IMR-90 (cell line): ENCODE data around the gene STX16. TPM values are rescaled to one million over a fixed set of nuclear protein-coding genes. Genes with fewer than 3 reads are reported as not detected.

Experiments
- ATAC-seq: fragments of 200-7000 bp; cut with Tn5 transposase; 2 replicates; pipeline ENCODE4 v1.9.1; 2020; ENCODE audit warnings: low read depth, mild to moderate bottlenecking, moderate library complexity
- BruUV-seq: library from RNA; stranded (reverse); fragments of 400-500 nt; replicated peaks from 2 replicates; lab custom pipeline; 2021; lab: Mats Ljungman, UMichigan
- CTCF ChIA-PET: fragments of 300-600 bp; formaldehyde crosslinking; extraction: SDS; loops from one replicate; lab custom pipeline; 2021; ENCODE audit warnings: antibody characterized with exemption; lab: Yijun Ruan, JAX
- POLR2A ChIA-PET: fragments of 300-600 bp; sonication (Branson Sonifier 250); formaldehyde crosslinking; loops from one replicate; lab custom pipeline; 2022; ENCODE audit warnings: antibody characterized with exemption; ENCODE audit not compliant: unreplicated experiment; lab: Charles Lee
- DNase-seq: peaks from one replicate; pipeline ENCODE4 v3.0.0; 2013
- H2AFZ ChIP-seq: replicated peaks from 2 replicates; pipeline ENCODE3; 2013; ENCODE audit warnings: low read length, mild to moderate bottlenecking; ENCODE audit not compliant: poor library complexity
- H2AK5ac ChIP-seq: 2 replicates; pipeline ENCODE4 v1.6.1; 2013; ENCODE audit warnings: low read depth, low read length, inconsistent platforms
- H2AK9ac ChIP-seq: replicated peaks from 2 replicates; pipeline ENCODE3; 2013; ENCODE audit warnings: mild to moderate bottlenecking, low read depth, low read length, moderate library complexity; ENCODE audit not compliant: poor library complexity
- H2BK120ac ChIP-seq: 2 replicates; pipeline ENCODE4 v1.6.1; 2013; ENCODE audit warnings: low read depth, low read length, inconsistent platforms
- H2BK15ac ChIP-seq: 3 replicates; pipeline ENCODE4 v1.6.1; 2013; ENCODE audit warnings: low read depth, low read length, inconsistent platforms
- H2BK20ac ChIP-seq: 2 replicates; pipeline ENCODE4 v1.6.1; 2013; ENCODE audit warnings: low read depth, mild to moderate bottlenecking, inconsistent platforms, low read length, moderate library complexity
- H2BK5ac ChIP-seq: 2 replicates; pipeline ENCODE4 v1.6.1; 2013; ENCODE audit warnings: mild to moderate bottlenecking, low read depth, low read length, inconsistent platforms; ENCODE audit not compliant: poor library complexity, severe bottlenecking
- H3K14ac ChIP-seq: replicated peaks from 2 replicates; pipeline ENCODE4 v1.6.1; 2013; ENCODE audit warnings: low read depth, low read length, inconsistent platforms
- H3K18ac ChIP-seq: 2 replicates; pipeline ENCODE4 v1.6.1; 2013; ENCODE audit warnings: low read depth, low read length, control low read depth
- H3K23ac ChIP-seq: 2 replicates; pipeline ENCODE4 v1.6.1; 2013; ENCODE audit warnings: low read depth, low read length, inconsistent platforms
- H3K27ac ChIP-seq: 2 replicates; pipeline ENCODE4 v1.5.1; 2013; ENCODE audit warnings: mild to moderate bottlenecking, control low read depth, low read length; ENCODE audit not compliant: insufficient read depth
- H3K27me3 ChIP-seq: 2 replicates; pipeline ENCODE4 v1.6.1; 2013; ENCODE audit warnings: low read length; ENCODE audit not compliant: control insufficient read depth, insufficient read depth
- H3K36me3 ChIP-seq: 2 replicates; pipeline ENCODE4 v1.6.1; 2013; ENCODE audit warnings: low read length, mixed read lengths; ENCODE audit not compliant: control insufficient read depth, insufficient read depth
- H3K4ac ChIP-seq: 2 replicates; pipeline ENCODE4 v1.6.1; 2013; ENCODE audit warnings: low read depth, low read length, inconsistent platforms
- H3K4me1 ChIP-seq: 2 replicates; pipeline ENCODE4 v1.6.1; 2013; ENCODE audit warnings: low read length, mixed read lengths; ENCODE audit not compliant: control insufficient read depth, insufficient read depth
- H3K4me2 ChIP-seq: 2 replicates; pipeline ENCODE4 v1.6.1; 2013; ENCODE audit warnings: low read depth, mild to moderate bottlenecking, control low read depth, low read length, moderate library complexity
- H3K4me3 ChIP-seq: 2 replicates; pipeline ENCODE4 v1.5.1; 2013; ENCODE audit warnings: low read depth, mild to moderate bottlenecking, control low read depth, low read length, moderate library complexity; ENCODE audit not compliant: insufficient read depth
- H3K56ac ChIP-seq: 2 replicates; pipeline ENCODE4 v1.6.1; 2013; ENCODE audit warnings: low read length, inconsistent platforms; ENCODE audit not compliant: insufficient read depth; ENCODE audit errors: extremely low read depth
- H3K79me1 ChIP-seq, 2 experiments: 2 replicates each; pipeline ENCODE4 v1.6.1; 2013; ENCODE audit warnings: low read length in 2 of 2, inconsistent platforms in 1 of 2, low read depth in 1 of 2
- H3K9ac ChIP-seq: 2 replicates; pipeline ENCODE4 v1.6.1; 2013; ENCODE audit warnings: low read depth, low read length, control low read depth
- H3K9me1 ChIP-seq: 2 replicates; pipeline ENCODE4 v1.6.1; 2013; ENCODE audit warnings: low read length, inconsistent platforms; ENCODE audit not compliant: insufficient read depth
- H3K9me3 ChIP-seq: 2 replicates; pipeline ENCODE4 v1.6.1; 2013; ENCODE audit warnings: low read length; ENCODE audit not compliant: control insufficient read depth, insufficient read depth
- H4K20me1 ChIP-seq: 2 replicates; pipeline ENCODE4 v1.6.1; 2013; ENCODE audit warnings: low read length, inconsistent platforms; ENCODE audit not compliant: insufficient read depth
- H4K5ac ChIP-seq: 2 replicates; pipeline ENCODE4 v1.6.1; 2013; ENCODE audit warnings: mild to moderate bottlenecking, low read depth, low read length, control low read depth
- H4K8ac ChIP-seq, 2 experiments: 2 replicates each; pipeline ENCODE4 v1.6.1; 2013; ENCODE audit warnings: low read depth in 2 of 2, low read length in 2 of 2, control low read depth in 1 of 2, inconsistent platforms in 1 of 2
- H4K91ac ChIP-seq: 2 replicates; pipeline ENCODE4 v1.6.1; 2013; ENCODE audit warnings: low read depth, low read length, inconsistent platforms; ENCODE audit not compliant: insufficient read depth
- BHLHE40 ChIP-seq: fragments of 150-350 bp; IDR thresholded peaks from 2 replicates; pipeline ENCODE4 v1.6.1; 2016; ENCODE audit warnings: mild to moderate bottlenecking, low read depth, low read length
- CEBPB ChIP-seq: IDR thresholded peaks from 2 replicates; pipeline ENCODE4 v1.6.1; 2012; ENCODE audit warnings: low read depth, low read length, improper control_type of control experiment
- CHD1 ChIP-seq: IDR thresholded peaks from 2 replicates; pipeline ENCODE4 v1.6.1; 2012; ENCODE audit warnings: low read depth, low read length, improper control_type of control experiment
- CTCF ChIP-seq: conservative IDR thresholded peaks from 2 replicates; pipeline ENCODE4 v1.5.1; 2012; ENCODE audit warnings: mild to moderate bottlenecking, low read depth, low read length, improper control_type of control experiment
- ELK1 ChIP-seq: fragments of 150-350 bp; IDR thresholded peaks from 2 replicates; pipeline ENCODE4 v1.6.1; 2016; ENCODE audit warnings: low read depth, mild to moderate bottlenecking, low read length, moderate library complexity, borderline replicate concordance
- FOS ChIP-seq: fragments of 150-350 bp; IDR thresholded peaks from 2 replicates; pipeline ENCODE4 v1.6.1; 2016; ENCODE audit warnings: low read depth, low read length
- MAFK ChIP-seq: IDR thresholded peaks from 2 replicates; pipeline ENCODE4 v1.6.1; 2012; ENCODE audit warnings: low read depth, low read length, improper control_type of control experiment
- MAZ ChIP-seq: IDR thresholded peaks from 2 replicates; pipeline ENCODE4 v1.6.1; 2012; ENCODE audit warnings: low read depth, mild to moderate bottlenecking, low read length, improper control_type of control experiment, moderate library complexity, borderline replicate concordance
- MXI1 ChIP-seq: IDR thresholded peaks from 2 replicates; pipeline ENCODE4 v1.6.1; 2012; ENCODE audit warnings: low read depth, mild to moderate bottlenecking, low read length, moderate library complexity, borderline replicate concordance
- NFE2L2 ChIP-seq: fragments of 150-350 bp; IDR thresholded peaks from 2 replicates; pipeline ENCODE4 v1.6.1; 2016; ENCODE audit warnings: low read depth, mild to moderate bottlenecking, low read length
- POLR2A ChIP-seq: IDR thresholded peaks from 2 replicates; pipeline ENCODE4 v1.6.1; 2012; ENCODE audit warnings: mild to moderate bottlenecking, low read depth, low read length
- RAD21 ChIP-seq: IDR thresholded peaks from 2 replicates; pipeline ENCODE4 v1.6.1; 2012; ENCODE audit warnings: low read length, improper control_type of control experiment
- RCOR1 ChIP-seq: IDR thresholded peaks from 2 replicates; pipeline ENCODE4 v1.6.1; 2012; ENCODE audit warnings: mild to moderate bottlenecking, low read length, improper control_type of control experiment; ENCODE audit not compliant: insufficient replicate concordance
- RFX5 ChIP-seq: IDR thresholded peaks from 2 replicates; pipeline ENCODE4 v1.8.0; 2012; ENCODE audit warnings: low read depth, mild to moderate bottlenecking, low read length, moderate library complexity
- SMC3 ChIP-seq: fragments of 150-350 bp; IDR thresholded peaks from 2 replicates; pipeline ENCODE4 v1.6.1; 2016; ENCODE audit warnings: low read depth, mild to moderate bottlenecking, antibody characterized with exemption, low read length, moderate library complexity
- USF2 ChIP-seq: fragments of 150-350 bp; IDR thresholded peaks from 2 replicates; pipeline ENCODE4 v1.6.1; 2017; ENCODE audit warnings: mild to moderate bottlenecking, antibody characterized with exemption, low read length, low read depth
- WGBS, 2 experiments: methylation state at CpG; one replicate each; pipeline versions ENCODE4 v1.1.5 to v1.1.7; 2013; ENCODE audit warnings: missing lambda C conversion rate in 2 of 2; ENCODE audit not compliant: insufficient read length in 1 of 2; ENCODE audit errors: extremely low coverage in 2 of 2; 5-methylcytosine and 5-hydroxymethylcytosine counted together
- dilution Hi-C: fragments of 300-500 bp; cut with HindIII; formaldehyde crosslinking; loops from one replicate; pipeline ENCODE4 v1.14.3; 2018; ENCODE audit warnings: low sequenced_read_pairs; ENCODE audit not compliant: unreplicated experiment
- in situ Hi-C: fragments of 300-500 bp; cut with MboI; formaldehyde crosslinking; loops from 3 replicates; pipeline ENCODE4 v1.14.3; 2019; ENCODE audit warnings: low sequenced_read_pairs, inconsistent platforms, mixed read lengths
- intact Hi-C: fragments of 100-400 bp; cut with micrococcal nuclease; formaldehyde crosslinking; loops from 2 replicates; pipeline ENCODE4 v1.10.0; 2022
- polyA plus RNA-seq, 3 experiments: library from polyadenylated mRNA; depleted of rRNA; stranded (reverse); fragments of >200 nt; gene quantifications; 2 replicates each; pipeline ENCODE4 v1.2.3, GENCODE V29; 2012; ENCODE audit warnings: low replicate concordance in 1 of 3
- total RNA-seq: library from RNA; depleted of rRNA; stranded (reverse); fragments of >200 nt; gene quantifications from 2 replicates; pipeline ENCODE4 v1.2.3, GENCODE V29; 2012

The STX16 gene
- total and polyA plus RNA-seq, 2 of the 4 experiments (the other 2 are of a cell fraction) = 26.9 to 58.2 TPM

DNA sequence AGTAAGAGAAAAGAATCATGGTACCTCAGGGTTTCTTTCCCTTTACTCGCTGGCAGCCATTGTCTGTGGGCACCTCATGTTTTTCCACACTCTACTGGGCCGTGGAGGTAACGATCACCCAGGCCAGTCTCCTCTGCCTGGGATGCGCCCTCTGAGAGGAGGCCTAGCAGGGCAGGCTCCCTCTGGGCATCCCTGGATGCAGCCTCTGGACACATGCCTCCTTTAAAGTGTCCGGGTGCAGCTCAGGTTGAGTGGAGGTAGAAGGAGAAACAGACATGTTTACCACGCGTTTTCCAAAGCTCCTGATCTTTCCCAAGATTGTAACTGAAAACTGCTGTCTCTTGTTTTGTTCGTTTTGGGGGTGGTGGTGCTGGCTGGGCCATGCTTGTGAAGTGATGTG, 27.7 kb downstream of the STX16 start:
- no peak overlapping the region for H3K9ac ChIP-seq
- TF ChIP-seq CEBPB (no peak), POLR2A (no peak), MAFK (no peak), RCOR1 (no peak), FOS (no peak), SMC3 (no peak), RFX5 (no peak), MAZ (no peak), RAD21 (no peak), CHD1 (no peak), MXI1 (no peak), NFE2L2 (no peak), ELK1 (no peak), BHLHE40 (no peak), USF2 (no peak), CTCF (no peak)
- H3K27ac ChIP-seq = no peak overlapping the region
- no peak for DNase-seq
- no peak overlapping the region for H4K5ac ChIP-seq
- no peak overlapping the region for H3K18ac ChIP-seq
- H4K8ac ChIP-seq = no peak overlapping the region
- no peak overlapping the region for H2BK20ac ChIP-seq
- no peak overlapping the region for H3K56ac ChIP-seq
- no peak overlapping the region for H3K4me3 ChIP-seq
- H3K4me2 ChIP-seq = no peak overlapping the region
- in situ Hi-C loops = no loop called here
- no peak overlapping the region for H2AK9ac ChIP-seq
- H4K20me1 ChIP-seq = no peaks in the 10 kb centered on the region; the same call in 1 of the 2 replicates
- peaks cover 2% of the 10 kb centered on the region; the same call in 1 of the 2 replicates for H3K4me1 ChIP-seq
- no peak overlapping the region for H4K91ac ChIP-seq
- H3K4ac ChIP-seq = no peak overlapping the region
- no peaks in the 10 kb centered on the region for H3K27me3 ChIP-seq
- H2AK5ac ChIP-seq = no peak overlapping the region
- no peak overlapping the region for H2BK120ac ChIP-seq
- H2BK5ac ChIP-seq = no peak overlapping the region
- dilution Hi-C loops = no loop called here
- WGBS, 2 experiments = no CpG with 5 or more reads among the region's 8 CpGs
- no peak overlapping the region for H2AFZ ChIP-seq
- ATAC-seq = no peak
- H3K23ac ChIP-seq = no peak overlapping the region
- H2BK15ac ChIP-seq = no peak overlapping the region
- no TSS peak for BruUV-seq
- no peak overlapping the region for H3K14ac ChIP-seq
- peaks cover 5 to 30% of the 10 kb centered on the region in 2 experiments; a peak in 3 of 4 replicates for H3K79me1 ChIP-seq
- ChIA-PET POLR2A (no interaction called here), CTCF (no interaction called here)
- H3K9me1 ChIP-seq = peaks cover 12% of the 10 kb centered on the region
- no peaks in the 10 kb centered on the region for H3K9me3 ChIP-seq
- intact Hi-C loops = no loop called here
- peaks cover 42% of the 10 kb centered on the region for H3K36me3 ChIP-seq
